Adipocyte (in vitro differentiated cells): ENCODE data around the gene WWC2.

Experiments
- DNase-seq: peaks from one replicate; pipeline ENCODE4 v3.0.0-alpha.2; 2015; ENCODE audit warnings: low read depth
- H3K27me3 ChIP-seq: replicated peaks from 2 replicates; pipeline ENCODE4 v1.7.0; 2013; ENCODE audit warnings: mild to moderate bottlenecking, low read length, moderate library complexity; ENCODE audit not compliant: control insufficient read depth, insufficient read depth
- H3K36me3 ChIP-seq: 2 replicates; pipeline ENCODE4 v1.7.0; 2013; ENCODE audit warnings: low read length, mild to moderate bottlenecking, moderate library complexity; ENCODE audit not compliant: control insufficient read depth, insufficient read depth, severe bottlenecking
- H3K4me1 ChIP-seq: 2 replicates; pipeline ENCODE4 v1.7.0; 2013; ENCODE audit warnings: mild to moderate bottlenecking, low read length, moderate library complexity; ENCODE audit not compliant: control insufficient read depth, insufficient read depth
- H3K4me3 ChIP-seq: 2 replicates; pipeline ENCODE4 v1.7.0; 2013; ENCODE audit warnings: mild to moderate bottlenecking, low read length, moderate library complexity
- H3K9ac ChIP-seq: 2 replicates; pipeline ENCODE4 v1.7.0; 2013; ENCODE audit warnings: mild to moderate bottlenecking, low read length, moderate library complexity
- H3K9me3 ChIP-seq: 2 replicates; pipeline ENCODE4 v1.7.0; 2013; ENCODE audit warnings: mild to moderate bottlenecking, low read length, moderate library complexity; ENCODE audit not compliant: control insufficient read depth

The WWC2 gene

GRCh38 chr4:183360161-183360919 is 261.3 kb downstream of the WWC2 start:
- no peaks in the 10 kb centered on the region for H3K9me3 ChIP-seq
- no peaks in the 10 kb centered on the region for H3K36me3 ChIP-seq
- peak; percentile 20 for DNase-seq
- H3K4me3 ChIP-seq = no peak overlapping the region
- H3K4me1 ChIP-seq = peaks cover 10% of the 10 kb centered on the region
- peaks cover 3% of the 10 kb centered on the region for H3K27me3 ChIP-seq
- no peak overlapping the region for H3K9ac ChIP-seq

- Histone ChIP-seq H3K36me3 (no peaks in the 10 kb centered on the region), H3K9ac (no peak overlapping the region), H3K9me3 (no peaks in the 10 kb centered on the region), H3K4me3 (no peak overlapping the region), H3K27me3 (peaks cover 4% of the 10 kb centered on the region), H3K4me1 (peaks cover 6% of the 10 kb centered on the region)
- no peak for DNase-seq
Measured at GRCh38 chr4:183362036-183362435, 263.0 kb downstream of the WWC2 start.

- no peak for DNase-seq
- Histone ChIP-seq H3K4me3 (no peak overlapping the region), H3K27me3 (peaks cover 4% of the 10 kb centered on the region), H3K4me1 (peaks cover 6% of the 10 kb centered on the region), H3K9ac (no peak overlapping the region), H3K9me3 (no peaks in the 10 kb centered on the region), H3K36me3 (no peaks in the 10 kb centered on the region)
Measured at GRCh38 chr4:183362916-183363542, 264.0 kb downstream of the WWC2 start.

- no peak for DNase-seq
- Histone ChIP-seq H3K27me3 (peaks cover 7% of the 10 kb centered on the region), H3K4me1 (peaks cover 6% of the 10 kb centered on the region)
Measured at GRCh38 chr4:183364025-183364424, 265.0 kb downstream of the WWC2 start.

GRCh38 chr4:183366206-183366835 is 267.3 kb downstream of the WWC2 start:
- no peak for DNase-seq
- Histone ChIP-seq H3K4me3 (no peak overlapping the region), H3K9me3 (no peaks in the 10 kb centered on the region), H3K4me1 (no peaks in the 10 kb centered on the region), H3K27me3 (peaks cover 11% of the 10 kb centered on the region), H3K9ac (no peak overlapping the region), H3K36me3 (no peaks in the 10 kb centered on the region)

More at GRCh38 chr4:183364025-183364424, 265.0 kb downstream of the WWC2 start:
- H3K36me3 ChIP-seq = no peaks in the 10 kb centered on the region
- no peak overlapping the region for H3K9ac ChIP-seq
- no peak overlapping the region for H3K4me3 ChIP-seq
- no peaks in the 10 kb centered on the region for H3K9me3 ChIP-seq

DNA sequence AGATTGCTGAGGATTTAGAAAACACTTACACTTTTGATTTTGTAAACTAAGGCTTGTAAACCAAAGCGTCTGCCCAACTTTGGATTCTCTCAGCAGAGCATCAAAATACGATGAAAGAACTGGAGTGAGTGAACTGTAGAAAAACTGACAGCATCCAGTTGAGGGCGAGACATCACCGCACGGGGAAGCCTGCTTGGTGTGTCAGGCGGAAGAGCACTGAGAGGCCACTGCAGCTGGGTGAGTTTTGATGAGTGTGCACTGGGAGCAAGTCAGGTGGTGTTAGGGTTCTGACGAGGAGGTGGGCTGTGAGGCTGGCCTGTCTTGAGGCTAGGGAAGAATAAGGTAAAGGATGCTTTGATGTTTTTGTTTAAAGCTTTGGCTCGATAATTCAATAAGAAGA is 270.0 kb downstream of the WWC2 start:
- Histone ChIP-seq H3K36me3 (no peaks in the 10 kb centered on the region), H3K4me3 (no peak overlapping the region), H3K9ac (no peak overlapping the region), H3K9me3 (peaks cover 11% of the 10 kb centered on the region), H3K4me1 (no peaks in the 10 kb centered on the region), H3K27me3 (peaks cover 11% of the 10 kb centered on the region)
- no peak for DNase-seq
